Panc1 (cell line): Measurements from ENCODE around the gene SLC25A39. TPM values are rescaled to one million over a fixed set of nuclear protein-coding genes. Genes with fewer than 3 reads are reported as not detected.
A peak's percentile ranks its signal among the peaks of the same experiment; 100 is the strongest.

Experiments
- ATAC-seq: fragments of 200-7000 bp; cut with Tn5 transposase; 2 replicates; pipeline ENCODE4 v1.9.1; 2020; ENCODE audit warnings: mild to moderate bottlenecking, moderate library complexity
- BruUV-seq: library from RNA; stranded (reverse); fragments of 400-500 nt; replicated peaks from 2 replicates; lab custom pipeline; 2021; lab: Mats Ljungman, UMichigan
- CTCF ChIA-PET: fragments of 300-600 bp; sonication (Branson Sonifier 250); formaldehyde crosslinking; loops from one replicate; lab custom pipeline; 2022; ENCODE audit warnings: antibody characterized with exemption; lab: Charles Lee
- POLR2A ChIA-PET: fragments of 300-600 bp; sonication (Branson Sonifier 250); formaldehyde crosslinking; loops from one replicate; lab custom pipeline; 2022; ENCODE audit warnings: antibody characterized with exemption; lab: Charles Lee
- DNase-seq: peaks from one replicate; pipeline ENCODE4 v3.0.0-alpha.2; 2010; ENCODE audit warnings: low read depth, low spot score
- H3K27ac ChIP-seq: 2 replicates; pipeline ENCODE4 v1.5.1; 2011; ENCODE audit warnings: mild to moderate bottlenecking, low read length, inconsistent platforms
- H3K27me3 ChIP-seq: fragments of 200-500 bp; sonication (Bioruptor generic); 2 replicates; pipeline ENCODE4 v1.6.0; 2014; ENCODE audit warnings: low read length, inconsistent platforms; ENCODE audit not compliant: control insufficient read depth, insufficient read depth
- H3K36me3 ChIP-seq: fragments of 200-500 bp; sonication (Bioruptor generic); 2 replicates; pipeline ENCODE4 v1.5.1; 2014; ENCODE audit warnings: inconsistent platforms, mild to moderate bottlenecking, low read length, moderate library complexity; ENCODE audit not compliant: control insufficient read depth, insufficient read depth
- H3K4me1 ChIP-seq: 2 replicates; pipeline ENCODE4 v1.5.1; 2011; ENCODE audit warnings: inconsistent platforms, mild to moderate bottlenecking, low read length, moderate library complexity; ENCODE audit not compliant: control insufficient read depth, insufficient read depth
- H3K4me3 ChIP-seq, 2 experiments: 2 replicates each; pipeline ENCODE4 v1.5.1; 2011 to 2012; ENCODE audit warnings: low read depth in 2 of 2, low read length in 2 of 2, mild to moderate bottlenecking in 2 of 2, inconsistent platforms in 1 of 2, moderate library complexity in 1 of 2
- H3K9me3 ChIP-seq: fragments of 200-500 bp; sonication (Bioruptor generic); 2 replicates; pipeline ENCODE4 v1.5.1; 2014; ENCODE audit warnings: low read depth, mild to moderate bottlenecking, inconsistent platforms, low read length, moderate library complexity; ENCODE audit not compliant: control insufficient read depth, insufficient read depth
- CTCF ChIP-seq: fragments of 450-650 bp; IDR thresholded peaks from 2 replicates; pipeline ENCODE4 v1.5.1; 2017; ENCODE audit warnings: mild to moderate bottlenecking
- POLR2AphosphoS5 ChIP-seq: IDR thresholded peaks from 2 replicates; pipeline ENCODE4 v1.6.1; 2012; ENCODE audit warnings: mild to moderate bottlenecking, low read depth, low read length, moderate library complexity
- SIN3A ChIP-seq: IDR thresholded peaks from 2 replicates; pipeline ENCODE4 v1.6.1; 2012; ENCODE audit warnings: low read depth, mild to moderate bottlenecking, low read length, moderate library complexity, borderline replicate concordance; ENCODE audit not compliant: insufficient read depth
- TCF7L2 ChIP-seq: IDR thresholded peaks from 2 replicates; pipeline ENCODE4 v1.6.1; 2011; ENCODE audit warnings: mild to moderate bottlenecking, low read depth, low read length, inconsistent platforms
- in situ Hi-C: cut with HindIII; loops from 2 replicates; pipeline ENCODE4 v1.10.0; 2016; ENCODE audit warnings: low sequenced_read_pairs, low pct_unique_long_range_greater_than_20kb
- intact Hi-C: fragments of 100-400 bp; cut with micrococcal nuclease; formaldehyde crosslinking; loops from one replicate; pipeline ENCODE4 v1.10.0; 2022; ENCODE audit not compliant: unreplicated experiment
- total RNA-seq: library from RNA; stranded (reverse); gene quantifications from one replicate; pipeline ENCODE4 v1.2.1, GENCODE V29; 2021; ENCODE audit not compliant: unreplicated experiment
- TF ChIP-seq, protein P1 (sequence below), 2 experiments: IDR thresholded peaks; 2 replicates each; pipeline ENCODE4 v1.6.1; 2011 to 2012; ENCODE audit warnings: low read depth in 2 of 2, control low read depth in 1 of 2, low read length in 1 of 2, mild to moderate bottlenecking in 1 of 2, moderate library complexity in 1 of 2; ENCODE audit not compliant: insufficient read depth in 1 of 2

SLC25A39 gene
- total RNA-seq, 1 experiment from 2014 or later, result 138 TPM

DNA sequence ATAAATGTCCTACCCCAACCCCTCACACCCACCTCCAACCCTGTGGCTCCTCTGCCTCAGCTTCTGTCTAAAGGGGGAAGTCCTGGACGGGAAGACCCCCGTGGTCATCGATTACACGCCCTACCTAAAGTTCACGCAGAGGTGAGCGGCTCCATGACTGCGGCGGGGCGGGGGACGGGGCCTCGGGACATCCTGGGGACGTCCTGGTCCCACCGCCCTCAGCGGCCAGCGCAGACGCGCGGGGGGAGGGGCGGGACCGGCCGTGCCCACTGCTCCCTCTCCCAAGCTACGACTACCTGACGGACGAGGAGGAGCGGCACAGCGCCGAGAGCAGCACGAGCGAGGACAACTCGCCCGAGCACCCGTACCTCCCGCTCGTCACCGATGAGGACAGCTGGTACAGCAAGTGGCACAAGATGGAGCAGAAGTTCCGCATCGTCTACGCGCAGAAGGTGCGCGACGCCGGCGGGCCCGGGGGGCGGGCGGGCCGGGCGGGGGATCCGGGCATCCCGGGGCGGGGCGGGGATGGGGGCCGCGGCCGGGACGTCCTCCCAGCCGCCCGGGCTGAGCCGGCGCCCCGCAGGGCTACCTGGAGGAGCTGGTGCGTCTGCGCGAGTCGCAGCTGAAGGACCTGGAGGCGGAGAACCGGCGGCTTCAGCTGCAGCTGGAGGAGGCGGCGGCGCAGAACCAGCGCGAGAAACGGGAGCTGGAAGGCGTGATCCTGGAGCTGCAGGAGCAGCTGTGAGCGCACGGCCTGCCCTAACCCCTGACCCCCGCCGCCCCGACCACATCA is 9.6 kb downstream of the SLC25A39 start:
- Histone ChIP-seq H3K9me3 (no peaks in the 10 kb centered on the region), H3K27me3 (no peaks in the 10 kb centered on the region), H3K4me1 (no peaks in the 10 kb centered on the region), H3K27ac (0 out of 2 replicates have a peak overlapping the region, but pooled peaks have one; percentile 23), H3K4me3 (peak overlapping the region; percentile 42 to 50), H3K36me3 (no peaks in the 10 kb centered on the region)
- no TSS peak for BruUV-seq
- no peak for DNase-seq
- in situ Hi-C loops (no loop called here), intact Hi-C loops (no loop called here)
- no peak for TF ChIP-seq SIN3A
- TF ChIP-seq, protein P1, sequence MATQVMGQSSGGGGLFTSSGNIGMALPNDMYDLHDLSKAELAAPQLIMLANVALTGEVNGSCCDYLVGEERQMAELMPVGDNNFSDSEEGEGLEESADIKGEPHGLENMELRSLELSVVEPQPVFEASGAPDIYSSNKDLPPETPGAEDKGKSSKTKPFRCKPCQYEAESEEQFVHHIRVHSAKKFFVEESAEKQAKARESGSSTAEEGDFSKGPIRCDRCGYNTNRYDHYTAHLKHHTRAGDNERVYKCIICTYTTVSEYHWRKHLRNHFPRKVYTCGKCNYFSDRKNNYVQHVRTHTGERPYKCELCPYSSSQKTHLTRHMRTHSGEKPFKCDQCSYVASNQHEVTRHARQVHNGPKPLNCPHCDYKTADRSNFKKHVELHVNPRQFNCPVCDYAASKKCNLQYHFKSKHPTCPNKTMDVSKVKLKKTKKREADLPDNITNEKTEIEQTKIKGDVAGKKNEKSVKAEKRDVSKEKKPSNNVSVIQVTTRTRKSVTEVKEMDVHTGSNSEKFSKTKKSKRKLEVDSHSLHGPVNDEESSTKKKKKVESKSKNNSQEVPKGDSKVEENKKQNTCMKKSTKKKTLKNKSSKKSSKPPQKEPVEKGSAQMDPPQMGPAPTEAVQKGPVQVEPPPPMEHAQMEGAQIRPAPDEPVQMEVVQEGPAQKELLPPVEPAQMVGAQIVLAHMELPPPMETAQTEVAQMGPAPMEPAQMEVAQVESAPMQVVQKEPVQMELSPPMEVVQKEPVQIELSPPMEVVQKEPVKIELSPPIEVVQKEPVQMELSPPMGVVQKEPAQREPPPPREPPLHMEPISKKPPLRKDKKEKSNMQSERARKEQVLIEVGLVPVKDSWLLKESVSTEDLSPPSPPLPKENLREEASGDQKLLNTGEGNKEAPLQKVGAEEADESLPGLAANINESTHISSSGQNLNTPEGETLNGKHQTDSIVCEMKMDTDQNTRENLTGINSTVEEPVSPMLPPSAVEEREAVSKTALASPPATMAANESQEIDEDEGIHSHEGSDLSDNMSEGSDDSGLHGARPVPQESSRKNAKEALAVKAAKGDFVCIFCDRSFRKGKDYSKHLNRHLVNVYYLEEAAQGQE (IDR thresholded peaks at IDR 0.05; ENCODE audit: insufficient read depth in 1 of 2, low read depth in 2 of 2, low read length in 1 of 2), result no peak
- no peak for TF ChIP-seq CTCF
- TF ChIP-seq POLR2AphosphoS5, result no peak
- no peak for TF ChIP-seq TCF7L2
- ATAC-seq, result peak; percentile 78
- CTCF ChIA-PET, result interaction anchor here (0.6 kb wide), 2 partner anchors 209 to 1161 kb away, joined by 3 read pairs; no protein-coding TSS in a partner anchor
- POLR2A ChIA-PET, result interaction anchor here (0.6 kb wide), 1 partner anchor 38 kb away, joined by 18 read pairs; no protein-coding TSS in a partner anchor

DNA sequence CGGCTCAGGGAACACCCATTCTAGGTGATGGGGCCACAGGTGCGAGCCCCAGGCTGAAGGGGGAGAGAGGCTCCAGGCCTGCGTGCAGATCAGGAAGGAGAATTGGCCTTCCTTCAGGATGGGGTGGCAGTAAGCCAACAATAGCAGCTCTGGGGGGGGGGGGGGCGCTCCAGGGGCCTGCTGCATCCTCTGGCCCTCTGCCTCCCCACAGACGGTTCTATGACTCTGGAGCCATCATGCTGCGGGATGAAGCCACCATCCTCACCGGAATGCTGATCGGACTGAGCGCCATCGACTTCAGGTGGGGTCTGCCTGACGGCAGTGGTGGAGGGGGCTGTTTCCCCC is 10.1 kb downstream of the SLC25A39 start:
- no peaks in the 10 kb centered on the region for H3K4me1 ChIP-seq
- TF ChIP-seq SIN3A, result no peak
- no peak for TF ChIP-seq POLR2AphosphoS5
- TF ChIP-seq TCF7L2, result no peak
- TF ChIP-seq CTCF, result no peak
- TF ChIP-seq, protein P1 (IDR thresholded peaks at IDR 0.05; ENCODE audit: insufficient read depth in 1 of 2, low read depth in 2 of 2, low read length in 1 of 2), result no peak
- H3K36me3 ChIP-seq, result no peaks in the 10 kb centered on the region
- intact Hi-C loops (no loop called here), in situ Hi-C loops (no loop called here)
- no TSS peak for BruUV-seq
- H3K27me3 ChIP-seq, result no peaks in the 10 kb centered on the region
- H3K4me3 ChIP-seq, result peak overlapping the region; percentile 42 to 50
- ATAC-seq, result no peak
- ChIA-PET POLR2A (interaction anchor here (0.6 kb wide), 2 partner anchors 38 to 355 kb away, joined by 3 to 18 read pairs; no protein-coding TSS in a partner anchor), CTCF (interaction anchor here (0.6 kb wide), 2 partner anchors 208 to 1161 kb away, joined by 3 read pairs; no protein-coding TSS in a partner anchor)
- no peaks in the 10 kb centered on the region for H3K9me3 ChIP-seq
- no peak overlapping the region for H3K27ac ChIP-seq
- DNase-seq, result no peak
